ENCODE measurements around the gene YY1. TPM values are rescaled to one million over a fixed set of nuclear protein-coding genes. Genes with fewer than 3 reads are reported as not detected.

The YY1 gene
- total RNA-seq, 6 experiments from 2014 or later = 24.4 to 52.5 (median 36.1) TPM

GRCh38 chr14:100262545-100262944 is 23.6 kb downstream of the YY1 start:
- Histone ChIP-seq H3K9me3 (no peaks in the 10 kb centered on the region), H3K27ac (no peak overlapping the region), H3K36me3 (peaks cover 0 to 22% (median 3%) of the 10 kb centered on the region in 4 donors), H3K4me1 (peaks cover 0 to 22% (median 2%) of the 10 kb centered on the region in 4 donors), H3K4me3 (no peak overlapping the region), H3K27me3 (no peaks in the 10 kb centered on the region)
- ATAC-seq = no peak
- WGBS (ENCODE audit: insufficient coverage, low coverage, low lambda C conversion rate, missing lambda C conversion rate) = 74% methylated on average over 5 of the region's 5 CpGs
- intact Hi-C loops (cut with DNase I) = no loop called here
- no peak for DNase-seq
- no peak for TF ChIP-seq CTCF (IDR thresholded peaks at IDR 0.05)

- Histone ChIP-seq H3K27me3 (no peaks in the 10 kb centered on the region), H3K27ac (no peak overlapping the region), H3K36me3 (peaks cover 0 to 24% (median 3%) of the 10 kb centered on the region in 4 donors), H3K9me3 (no peaks in the 10 kb centered on the region), H3K4me1 (peaks cover 0 to 24% (median 5%) of the 10 kb centered on the region in 4 donors), H3K4me3 (no peak overlapping the region)
- intact Hi-C loops (cut with DNase I) = no loop called here
- TF ChIP-seq POLR2A (IDR thresholded peaks at IDR 0.05) (no peak), CTCF (IDR thresholded peaks at IDR 0.05) (no peak)
- 82% methylated on average over 3 of the region's 3 CpGs for WGBS (ENCODE audit: insufficient coverage, low coverage, low lambda C conversion rate, missing lambda C conversion rate)
- DNase-seq (no peak), ATAC-seq (no peak)
Observed at GRCh38 chr14:100263141-100263540, 24.2 kb downstream of the YY1 start.

- Histone ChIP-seq H3K27ac (peak overlapping the region in 1 of 3 donors; percentile 30), H3K4me3 (no peak overlapping the region), H3K9me3 (no peaks in the 10 kb centered on the region), H3K27me3 (no peaks in the 10 kb centered on the region), H3K4me1 (peaks cover 0 to 47% (median 18%) of the 10 kb centered on the region in 4 donors), H3K36me3 (peaks cover 0 to 20% (median 3%) of the 10 kb centered on the region in 4 donors)
- intact Hi-C loops (cut with DNase I) = no loop called here
- 46% methylated on average over 3 of the region's 7 CpGs for WGBS (ENCODE audit: insufficient coverage, low coverage, low lambda C conversion rate, missing lambda C conversion rate)
- TF ChIP-seq CTCF (IDR thresholded peaks at IDR 0.05) = no peak
- no peak for TF ChIP-seq POLR2A (IDR thresholded peaks at IDR 0.05)
- DNase-seq (no peak), ATAC-seq (peak; percentile 12 to 54 (median 43))
Observed at GRCh38 chr14:100267990-100268389, 29.0 kb downstream of the YY1 start.

- Histone ChIP-seq H3K9me3 (no peaks in the 10 kb centered on the region), H3K36me3 (peaks cover 0 to 13% (median 2%) of the 10 kb centered on the region in 4 donors), H3K4me3 (no peak overlapping the region), H3K4me1 (peaks cover 0 to 47% (median 18%) of the 10 kb centered on the region in 4 donors), H3K27ac (peak overlapping the region in 1 of 3 donors; percentile 30), H3K27me3 (no peaks in the 10 kb centered on the region)
- TF ChIP-seq POLR2A (IDR thresholded peaks at IDR 0.05) (no peak), CTCF (IDR thresholded peaks at IDR 0.05) (no peak)
- DNase-seq = no peak
- 37% methylated on average over 6 of the region's 7 CpGs for WGBS (ENCODE audit: insufficient coverage, low coverage, low lambda C conversion rate, missing lambda C conversion rate)
- peak; percentile 51 to 77 (median 65) for ATAC-seq
- intact Hi-C loops (cut with DNase I) = no loop called here
Observed at GRCh38 chr14:100268591-100269207, 29.8 kb downstream of the YY1 start.

All from right lobe of liver (tissue), 6 donors.